GM12878 (cell line): ENCODE measurements around the gene FANK1. TPM values are rescaled to one million over a fixed set of nuclear protein-coding genes. Genes with fewer than 3 reads are reported as not detected.

ENCODE experiments used
- ATAC-seq: fragments of 200-7000 bp; cut with Tn5 transposase; 3 replicates; pipeline ENCODE4 v1.9.1; 2020; ENCODE audit warnings: mild to moderate bottlenecking, moderate library complexity
- BruUV-seq: library from RNA; stranded (reverse); fragments of 400-500 nt; replicated peaks from 2 replicates; lab custom pipeline; 2021; lab: Mats Ljungman, UMichigan
- CTCF ChIA-PET: fragments of 300-600 bp; sonication (Branson Sonifier 250); formaldehyde crosslinking; extraction: SDS; loops from one replicate; lab custom pipeline; 2021; ENCODE audit warnings: inconsistent platforms; lab: Yijun Ruan, JAX
- POLR2A ChIA-PET: fragments of 350-600 bp; formaldehyde crosslinking; extraction: SDS; loops from one replicate; lab custom pipeline; 2021; ENCODE audit warnings: inconsistent platforms; lab: Charles Lee
- RAD21 ChIA-PET: fragments of 300-600 bp; sonication (Branson Sonifier 250); formaldehyde crosslinking; loops from one replicate; lab custom pipeline; 2023; ENCODE audit warnings: antibody characterized with exemption; ENCODE audit not compliant: unreplicated experiment; lab: Charles Lee
- SMC1A ChIA-PET: fragments of 300-600 bp; sonication (Branson Sonifier 250); formaldehyde crosslinking; loops from one replicate; lab custom pipeline; 2023; ENCODE audit not compliant: unreplicated experiment, uncharacterized antibody; lab: Charles Lee
- DNase-seq: peaks from one replicate; pipeline ENCODE4 v3.0.0-alpha.2; 2011; ENCODE audit warnings: low read depth, low spot score
- FAIRE-seq: peaks from 3 replicates; lab custom pipeline; 2011; peaks lifted over from hg19 to GRCh38; lab: Jason Lieb, UNC
- H2AFZ ChIP-seq: 2 replicates; pipeline ENCODE4 v1.6.0; 2011; ENCODE audit warnings: low read depth, low read length, control low read depth; ENCODE audit not compliant: control insufficient read depth
- H3K27ac ChIP-seq: 2 replicates; pipeline ENCODE4 v1.5.1; 2011; ENCODE audit warnings: control low read depth; ENCODE audit not compliant: control insufficient read depth, insufficient read depth
- H3K27me3 ChIP-seq, 2 experiments: replicated peaks in 1 of 2; 2 replicates each; pipeline versions ENCODE4 v1.6.0 to v1.6.1; 2011; ENCODE audit warnings: low read length in 1 of 2; ENCODE audit not compliant: control insufficient read depth in 2 of 2, insufficient read depth in 2 of 2
- H3K36me3 ChIP-seq, 2 experiments: 2 replicates each; pipeline ENCODE4 v1.5.1; 2011; ENCODE audit warnings: low read length in 1 of 2; ENCODE audit not compliant: control insufficient read depth in 2 of 2, insufficient read depth in 2 of 2
- H3K4me1 ChIP-seq: 2 replicates; pipeline ENCODE4 v1.6.1; 2011; ENCODE audit warnings: mild to moderate bottlenecking, low read length, moderate library complexity, mixed read lengths; ENCODE audit not compliant: control insufficient read depth, insufficient read depth
- H3K4me2 ChIP-seq: 2 replicates; pipeline ENCODE4 v1.6.0; 2011; ENCODE audit warnings: control low read depth; ENCODE audit not compliant: control insufficient read depth, insufficient read depth
- H3K4me3 ChIP-seq: fragments of 200-600 bp; sonication (generic); 2 replicates; pipeline ENCODE4 v1.5.1; 2016
- H3K79me2 ChIP-seq: 2 replicates; pipeline ENCODE4 v1.6.0; 2011; ENCODE audit warnings: low read length; ENCODE audit not compliant: control insufficient read depth, insufficient read depth
- H3K9ac ChIP-seq: 2 replicates; pipeline ENCODE4 v1.8.0; 2011; ENCODE audit warnings: low read length, control low read depth, mixed read lengths; ENCODE audit not compliant: control insufficient read depth, insufficient read depth
- H3K9me3 ChIP-seq: replicated peaks from 3 replicates; pipeline ENCODE4 v1.5.1; 2011; ENCODE audit warnings: mild to moderate bottlenecking, low read length; ENCODE audit not compliant: control insufficient read depth, insufficient read depth
- H4K20me1 ChIP-seq: 2 replicates; pipeline ENCODE4 v1.6.0; 2011; ENCODE audit not compliant: control insufficient read depth, insufficient read depth
- IKZF1 ChIP-seq: fragments of 450-650 bp; conservative IDR thresholded peaks from 2 replicates; pipeline ENCODE4 v1.6.1; 2017; ENCODE audit warnings: antibody characterized with exemption, mild to moderate bottlenecking
- REST ChIP-seq: IDR thresholded peaks from 2 replicates; pipeline ENCODE4 v1.6.1; 2012; ENCODE audit warnings: mild to moderate bottlenecking, low read depth, low read length
- SIX5 ChIP-seq: IDR thresholded peaks from 2 replicates; pipeline ENCODE4 v1.6.1; 2011; ENCODE audit warnings: mild to moderate bottlenecking, low read depth, low read length, moderate library complexity; ENCODE audit not compliant: severe bottlenecking
- ZNF274 ChIP-seq: IDR thresholded peaks from one replicate; pipeline ENCODE4 v1.8.0; 2011; ENCODE audit not compliant: insufficient read length, insufficient read depth
- WGBS: methylation state at CpG from one replicate; pipeline ENCODE4 v1.1.6; 2016; ENCODE audit warnings: low lambda C conversion rate; ENCODE audit not compliant: insufficient replicate concordance, insufficient coverage; ENCODE audit errors: missing lambda C conversion rate; 5-methylcytosine and 5-hydroxymethylcytosine counted together
- in situ Hi-C: fragments of 300-500 bp; cut with MboI; formaldehyde crosslinking; loops from 9 replicates; pipeline ENCODE4 v1.14.3; 2018; ENCODE audit warnings: mixed read lengths
- intact Hi-C: fragments of 100-400 bp; cut with micrococcal nuclease; formaldehyde crosslinking; loops from one replicate; pipeline ENCODE4 v1.14.2; 2022; ENCODE audit not compliant: unreplicated experiment
- polyA plus RNA-seq, 11 experiments: library from polyadenylated mRNA; depleted of rRNA in 4 of 11; unstranded in 6 of 11; stranded (reverse) in 5 of 11; fragments of >200 nt; fragmentation: Nextera tagmentation in 4 of 11; fragmentation: Illumina TruSeq in 1 of 11; extraction: Ambion mirVana in 4 of 11; extraction: Trizol in 1 of 11; gene quantifications; 1 replicate in 1 of 11; 2 replicates in 10 of 11; pipeline versions ENCODE4 v1.2.1 to v1.2.3, GENCODE V29; 2011 to 2016; ENCODE audit warnings: inconsistent platforms in 2 of 11, missing spikeins in 2 of 11, low read depth in 1 of 11
- total RNA-seq, 4 experiments: library from RNA; depleted of rRNA in 3 of 4; stranded (reverse); fragments of >200 nt in 3 of 4; fragmentation: Illumina TruSeq in 1 of 4; extraction: Trizol in 1 of 4; gene quantifications; 2 replicates each; pipeline versions ENCODE4 v1.2.1 to v1.2.3, GENCODE V29; 2013 to 2021

The FANK1 gene
- total and polyA plus RNA-seq, 10 of the 15 experiments (the other 5 are each of a cell fraction or from before 2014, with no cell fraction given) = 0.07 to 0.16 (median 0.13) TPM; not detected in 6

- FAIRE-seq = no peak
- ChIA-PET SMC1A (no interaction called here), RAD21 (interaction anchor here (1.9 kb wide), 1 partner anchor 28 kb away, joined by 5 read pairs; no protein-coding TSS in a partner anchor), POLR2A (no interaction called here), CTCF (interaction anchor here (1.6 to 3.0 kb wide), 2 partner anchors 16 to 20 kb away, joined by 6 to 11 read pairs; no protein-coding TSS in a partner anchor)
- WGBS = 74% methylated on average over 2 of the region's 2 CpGs
- no peak for DNase-seq
- no peak overlapping the region for H2AFZ ChIP-seq
- no peaks in the 10 kb centered on the region for H3K27me3 ChIP-seq
- no peaks in the 10 kb centered on the region for H3K79me2 ChIP-seq
- H4K20me1 ChIP-seq = no peaks in the 10 kb centered on the region
- H3K36me3 ChIP-seq = peaks cover 0 to 2% of the 10 kb centered on the region in 2 experiments; a peak in 2 of 4 replicates
- no TSS peak for BruUV-seq
- in situ Hi-C loops (no loop called here), intact Hi-C loops (no loop called here)
- no peak for TF ChIP-seq ZNF274
- no peak for TF ChIP-seq SIX5
- no peak for TF ChIP-seq REST
- no peak for TF ChIP-seq IKZF1
- H3K9me3 ChIP-seq = no peaks in the 10 kb centered on the region
- H3K4me3 ChIP-seq = no peak overlapping the region
- H3K4me2 ChIP-seq = no peak overlapping the region
- no peak overlapping the region for H3K9ac ChIP-seq
- H3K27ac ChIP-seq = no peak overlapping the region
- H3K4me1 ChIP-seq = no peaks in the 10 kb centered on the region
- ATAC-seq = no peak
These were observed 48.0 kb upstream of the FANK1 start for GRCh38 chr10:125848371-125848770.
